ENCODE results near the gene POFUT1. TPM values are rescaled to one million over a fixed set of nuclear protein-coding genes. Genes with fewer than 3 reads are reported as not detected.

Gene POFUT1
- total RNA-seq, 2 experiments from 2014 or later: 23.9 to 24.2 TPM

Other genes with a start within 250 kb of the POFUT1 start
- not detected for gene XKR7, start 239.7 kb upstream of the POFUT1 start, total RNA-seq
- not detected for gene CCM2L, start 197.4 kb upstream of the POFUT1 start, total RNA-seq
- under 1 TPM; 0.61 to 0.79 TPM for gene HCK, start 155.6 kb upstream of the POFUT1 start, total RNA-seq
- 10 to 100 TPM; 36.9 to 39.7 TPM for gene TM9SF4, start 98.2 kb upstream of the POFUT1 start, total RNA-seq
- 10 to 100 TPM; 20.4 to 20.8 TPM for gene PLAGL2, start 137 bp upstream of the POFUT1 start, total RNA-seq
- 10 to 100 TPM; 14.3 to 14.4 TPM for gene KIF3B, start 69.8 kb downstream of the POFUT1 start, total RNA-seq
- gene ASXL1, start 150.5 kb downstream of the POFUT1 start, total RNA-seq: 100 to 1,000 TPM; 102 to 107 TPM